HUES48 (cell line): ENCODE results near the gene ADAMTS4.
A peak's percentile ranks its signal among the peaks of the same experiment; 100 is the strongest.

Source experiments
- H3K27ac ChIP-seq: one replicate; pipeline ENCODE4 v1.7.0; 2013; ENCODE audit warnings: low read depth, low read length, inconsistent platforms
- H3K27me3 ChIP-seq: 2 replicates; pipeline ENCODE4 v1.6.1; 2013; ENCODE audit warnings: mild to moderate bottlenecking, low read length; ENCODE audit not compliant: control insufficient read depth, insufficient read depth
- H3K36me3 ChIP-seq: 2 replicates; pipeline ENCODE4 v1.6.1; 2013; ENCODE audit warnings: low read length; ENCODE audit not compliant: control insufficient read depth, insufficient read depth
- H3K4me1 ChIP-seq: 2 replicates; pipeline ENCODE4 v1.6.1; 2013; ENCODE audit warnings: mild to moderate bottlenecking, low read length; ENCODE audit not compliant: control insufficient read depth, insufficient read depth
- H3K4me3 ChIP-seq: 2 replicates; pipeline ENCODE4 v1.5.1; 2013; ENCODE audit warnings: mild to moderate bottlenecking, low read depth, low read length
- H3K9ac ChIP-seq: 2 replicates; pipeline ENCODE4 v1.6.1; 2013; ENCODE audit warnings: mild to moderate bottlenecking, low read depth, low read length, moderate library complexity
- H3K9me3 ChIP-seq: 2 replicates; pipeline ENCODE4 v1.6.1; 2013; ENCODE audit warnings: low read length; ENCODE audit not compliant: control insufficient read depth, insufficient read depth

The ADAMTS4 gene

GRCh38 chr1:161200992-161201835 lies 2.4 kb upstream of the ADAMTS4 start:
- H3K27ac ChIP-seq = peak overlapping the region; percentile 94
- peaks cover 46% of the 10 kb centered on the region for H3K4me1 ChIP-seq
- H3K9ac ChIP-seq = peak overlapping the region; percentile 55
- H3K27me3 ChIP-seq = no peaks in the 10 kb centered on the region
- no peaks in the 10 kb centered on the region for H3K9me3 ChIP-seq
- 0 out of 2 replicates have a peak overlapping the region, but pooled peaks have one; percentile 3 for H3K4me3 ChIP-seq
- H3K36me3 ChIP-seq = peaks cover 28% of the 10 kb centered on the region

- peaks cover 46% of the 10 kb centered on the region for H3K4me1 ChIP-seq
- peaks cover 21% of the 10 kb centered on the region for H3K36me3 ChIP-seq
- H3K27ac ChIP-seq = peak overlapping the region; percentile 94
- no peak overlapping the region for H3K4me3 ChIP-seq
- H3K27me3 ChIP-seq = no peaks in the 10 kb centered on the region
- no peaks in the 10 kb centered on the region for H3K9me3 ChIP-seq
- H3K9ac ChIP-seq = peak overlapping the region; percentile 40; the same call in 1 of the 2 replicates
These were observed 1.7 kb upstream of the ADAMTS4 start for GRCh38 chr1:161200421-161200991.

GRCh38 chr1:161199506-161200139 lies 769 bp upstream of the ADAMTS4 start:
- Histone ChIP-seq H3K9ac (no peak overlapping the region), H3K27ac (peak overlapping the region; percentile 94), H3K36me3 (peaks cover 14% of the 10 kb centered on the region), H3K4me3 (peak overlapping the region; percentile 2; the same call in 1 of the 2 replicates), H3K27me3 (no peaks in the 10 kb centered on the region), H3K4me1 (peaks cover 46% of the 10 kb centered on the region), H3K9me3 (no peaks in the 10 kb centered on the region)

- Histone ChIP-seq H3K9ac (0 out of 2 replicates have a peak overlapping the region, but pooled peaks have one; percentile 0), H3K9me3 (no peaks in the 10 kb centered on the region), H3K27ac (peak overlapping the region; percentile 32), H3K36me3 (peaks cover 2% of the 10 kb centered on the region; the same call in 1 of the 2 replicates), H3K4me3 (peak overlapping the region; percentile 2; the same call in 1 of the 2 replicates), H3K4me1 (peaks cover 46% of the 10 kb centered on the region), H3K27me3 (no peaks in the 10 kb centered on the region)
These were observed 509 bp downstream of the ADAMTS4 start for GRCh38 chr1:161198194-161198896.

- Histone ChIP-seq H3K27me3 (no peaks in the 10 kb centered on the region), H3K4me3 (no peak overlapping the region), H3K36me3 (no peaks in the 10 kb centered on the region), H3K4me1 (peaks cover 46% of the 10 kb centered on the region), H3K9me3 (no peaks in the 10 kb centered on the region), H3K27ac (peak overlapping the region; percentile 5), H3K9ac (no peak overlapping the region)
These were observed 1.2 kb downstream of the ADAMTS4 start for GRCh38 chr1:161197560-161198193.

GRCh38 chr1:161196521-161197451 lies 2.1 kb downstream of the ADAMTS4 start:
- Histone ChIP-seq H3K4me1 (peaks cover 44% of the 10 kb centered on the region), H3K27ac (no peak overlapping the region), H3K4me3 (no peak overlapping the region), H3K9ac (no peak overlapping the region), H3K27me3 (no peaks in the 10 kb centered on the region), H3K36me3 (no peaks in the 10 kb centered on the region), H3K9me3 (no peaks in the 10 kb centered on the region)

- Histone ChIP-seq H3K27me3 (no peaks in the 10 kb centered on the region), H3K36me3 (peaks cover 5% of the 10 kb centered on the region; the same call in 1 of the 2 replicates), H3K4me1 (peaks cover 37% of the 10 kb centered on the region), H3K9ac (no peak overlapping the region), H3K9me3 (no peaks in the 10 kb centered on the region), H3K27ac (no peak overlapping the region), H3K4me3 (no peak overlapping the region)
These were observed 2.7 kb downstream of the ADAMTS4 start for GRCh38 chr1:161196111-161196510.

GRCh38 chr1:161195171-161195570 lies 3.7 kb downstream of the ADAMTS4 start:
- Histone ChIP-seq H3K9ac (no peak overlapping the region), H3K4me1 (peaks cover 28% of the 10 kb centered on the region), H3K27me3 (no peaks in the 10 kb centered on the region), H3K27ac (no peak overlapping the region), H3K36me3 (peaks cover 5% of the 10 kb centered on the region), H3K4me3 (no peak overlapping the region), H3K9me3 (no peaks in the 10 kb centered on the region)

- no peaks in the 10 kb centered on the region for H3K27me3 ChIP-seq
- no peak overlapping the region for H3K9ac ChIP-seq
- H3K36me3 ChIP-seq = peaks cover 5% of the 10 kb centered on the region
- H3K4me1 ChIP-seq = peaks cover 13% of the 10 kb centered on the region
- no peak overlapping the region for H3K4me3 ChIP-seq
- no peak overlapping the region for H3K27ac ChIP-seq
- no peaks in the 10 kb centered on the region for H3K9me3 ChIP-seq
These were observed 5.2 kb downstream of the ADAMTS4 start for GRCh38 chr1:161193561-161194235.
